Thoracic aorta (tissue), 2 donors: ENCODE data around the gene KRT3. TPM values are rescaled to one million over a fixed set of nuclear protein-coding genes. Genes with fewer than 3 reads are reported as not detected.

ENCODE experiments used
- ATAC-seq: fragments of 150-250 bp; one replicate; pipeline ENCODE4 v1.8.0; 2017; ENCODE audit warnings: low read depth; ENCODE audit not compliant: insufficient number of reproducible peaks, low FRiP score
- DNase-seq: peaks from one replicate; pipeline ENCODE4 v3.0.0-alpha.2; 2020; ENCODE audit warnings: low spot score
- H3K27ac ChIP-seq, 2 donors: fragments of 200-600 bp; sonication (generic); 1 replicate in 1 of 2; 2 replicates in 1 of 2; pipeline ENCODE4 v1.5.1; 2016; ENCODE audit warnings: mild to moderate bottlenecking in 2 of 2, moderate library complexity in 2 of 2
- H3K27me3 ChIP-seq: fragments of 200-600 bp; sonication (generic); replicated peaks from 2 replicates; pipeline ENCODE4 v1.6.0; 2016; ENCODE audit warnings: mild to moderate bottlenecking; ENCODE audit not compliant: insufficient read depth
- H3K36me3 ChIP-seq: fragments of 200-600 bp; sonication (generic); one replicate; pipeline ENCODE4 v1.5.1; 2016
- H3K4me1 ChIP-seq, 2 donors: fragments of 200-600 bp; sonication (generic); 1 replicate in 1 of 2; 2 replicates in 1 of 2; pipeline versions ENCODE4 v1.5.1 to v1.6.0; 2016; ENCODE audit warnings: low read depth in 2 of 2, mild to moderate bottlenecking in 1 of 2; ENCODE audit not compliant: control insufficient read depth in 1 of 2
- H3K4me3 ChIP-seq: fragments of 200-600 bp; sonication (generic); 2 replicates; pipeline ENCODE4 v1.5.1; 2016; ENCODE audit warnings: mild to moderate bottlenecking
- H3K9me3 ChIP-seq: fragments of 200-600 bp; sonication (generic); 2 replicates; pipeline ENCODE4 v1.5.1; 2016
- CTCF ChIP-seq: fragments of 200-600 bp; sonication (generic); IDR thresholded peaks from one replicate; pipeline ENCODE4 v1.5.1; 2019; ENCODE audit warnings: antibody characterized with exemption
- total RNA-seq, 2 donors: library from RNA; depleted of rRNA; stranded (reverse); fragments of >200 nt; gene quantifications; one replicate each; pipeline versions ENCODE4 v1.1.0 to v1.2.3, GENCODE V29; 2016

KRT3 gene
- total RNA-seq, 2 donors from 2014 or later = not detected

DNA sequence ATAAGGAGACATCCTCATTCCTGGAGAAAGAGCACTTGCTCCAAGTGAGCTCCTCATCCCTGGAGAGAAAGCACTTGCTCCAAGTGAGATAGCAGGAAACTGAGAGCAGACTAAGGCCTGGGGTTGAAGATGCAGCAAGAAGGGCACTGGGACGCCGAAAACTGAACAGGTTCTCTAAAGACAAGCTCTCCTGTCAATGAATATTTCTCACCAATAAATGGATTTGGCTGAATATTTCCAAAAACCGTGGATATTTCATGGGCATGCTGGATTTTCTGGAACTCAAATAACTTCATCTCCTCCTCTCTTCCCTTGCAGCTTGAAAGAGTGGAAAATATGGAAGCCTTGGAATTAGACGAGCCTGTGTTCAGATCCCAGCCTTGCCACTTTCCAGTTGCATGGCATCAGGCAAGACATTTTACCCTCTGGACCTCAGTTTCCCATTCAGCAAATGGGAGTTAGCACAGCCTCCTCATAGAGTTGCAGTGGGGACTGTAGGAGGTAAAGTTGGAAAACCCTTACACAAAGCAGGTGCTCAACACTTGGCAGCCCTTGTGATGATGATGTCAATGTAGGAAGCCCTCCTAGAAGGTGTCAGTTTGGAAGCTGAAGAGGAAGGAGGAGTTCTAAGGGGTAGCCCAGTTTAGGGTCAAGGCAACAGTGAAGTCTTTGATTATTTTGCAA is 14.4 kb downstream of the KRT3 start:
- Histone ChIP-seq H3K36me3 (no peaks in the 10 kb centered on the region), H3K27ac (no peak overlapping the region), H3K4me3 (no peak overlapping the region), H3K4me1 (no peaks in the 10 kb centered on the region), H3K9me3 (no peaks in the 10 kb centered on the region), H3K27me3 (no peaks in the 10 kb centered on the region)
- ATAC-seq = no peak
- TF ChIP-seq CTCF = no peak
- DNase-seq = no peak

DNA sequence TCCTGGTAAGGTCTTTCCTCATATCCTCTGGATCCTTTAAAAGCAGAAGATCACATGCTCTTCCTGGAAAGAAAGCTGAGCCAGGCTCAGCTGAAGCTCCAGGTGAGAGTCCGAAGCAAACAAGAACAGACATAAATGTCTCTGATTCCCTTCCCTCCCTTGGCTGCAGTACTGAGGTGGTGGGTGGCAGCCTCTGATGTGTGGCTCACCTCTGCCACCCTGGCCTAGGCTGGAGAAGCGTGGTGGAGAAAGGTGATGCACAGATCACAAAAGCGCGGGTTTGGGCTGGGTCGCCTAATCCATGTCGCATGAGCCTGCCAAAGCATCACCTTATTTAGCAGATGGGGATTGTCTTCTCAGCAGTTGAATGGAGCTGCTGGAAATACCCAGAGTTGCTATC is 16.0 kb downstream of the KRT3 start:
- DNase-seq (no peak), ATAC-seq (no peak)
- H3K27me3 ChIP-seq = no peaks in the 10 kb centered on the region
- no peak overlapping the region for H3K27ac ChIP-seq
- no peaks in the 10 kb centered on the region for H3K36me3 ChIP-seq
- H3K9me3 ChIP-seq = no peaks in the 10 kb centered on the region
- TF ChIP-seq CTCF = no peak
- no peaks in the 10 kb centered on the region for H3K4me1 ChIP-seq
- no peak overlapping the region for H3K4me3 ChIP-seq

DNA sequence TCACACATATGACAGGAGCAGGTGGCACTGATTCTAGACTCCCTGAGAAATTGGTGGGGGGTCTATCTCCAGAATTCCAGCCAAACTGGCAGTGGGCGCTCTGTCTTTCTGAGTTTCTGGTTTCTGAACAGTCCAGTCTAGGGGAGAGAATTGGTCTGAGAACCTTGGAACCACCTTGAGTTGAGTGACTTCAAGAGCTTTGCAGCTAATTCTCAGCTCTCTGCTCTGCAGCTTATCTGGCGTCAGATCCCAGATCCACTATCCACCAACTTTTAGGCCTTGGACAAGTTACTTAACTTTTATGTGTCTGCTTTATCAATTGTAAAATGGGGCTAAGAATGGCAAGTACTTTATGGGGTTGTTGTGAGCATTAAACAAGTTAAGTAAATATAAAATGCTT is 17.1 kb downstream of the KRT3 start:
- ATAC-seq (no peak), DNase-seq (no peak)
- Histone ChIP-seq H3K4me3 (no peak overlapping the region), H3K27ac (no peak overlapping the region), H3K4me1 (no peaks in the 10 kb centered on the region), H3K9me3 (no peaks in the 10 kb centered on the region), H3K27me3 (no peaks in the 10 kb centered on the region), H3K36me3 (no peaks in the 10 kb centered on the region)
- TF ChIP-seq CTCF = no peak

- DNase-seq (no peak), ATAC-seq (no peak)
- no peak overlapping the region for H3K27ac ChIP-seq
- no peak overlapping the region for H3K4me3 ChIP-seq
- no peaks in the 10 kb centered on the region for H3K27me3 ChIP-seq
- H3K4me1 ChIP-seq = no peaks in the 10 kb centered on the region
- no peaks in the 10 kb centered on the region for H3K9me3 ChIP-seq
- H3K36me3 ChIP-seq = no peaks in the 10 kb centered on the region
- no peak for TF ChIP-seq CTCF
These were observed 18.4 kb downstream of the KRT3 start for GRCh38 chr12:52777566-52777965.

DNA sequence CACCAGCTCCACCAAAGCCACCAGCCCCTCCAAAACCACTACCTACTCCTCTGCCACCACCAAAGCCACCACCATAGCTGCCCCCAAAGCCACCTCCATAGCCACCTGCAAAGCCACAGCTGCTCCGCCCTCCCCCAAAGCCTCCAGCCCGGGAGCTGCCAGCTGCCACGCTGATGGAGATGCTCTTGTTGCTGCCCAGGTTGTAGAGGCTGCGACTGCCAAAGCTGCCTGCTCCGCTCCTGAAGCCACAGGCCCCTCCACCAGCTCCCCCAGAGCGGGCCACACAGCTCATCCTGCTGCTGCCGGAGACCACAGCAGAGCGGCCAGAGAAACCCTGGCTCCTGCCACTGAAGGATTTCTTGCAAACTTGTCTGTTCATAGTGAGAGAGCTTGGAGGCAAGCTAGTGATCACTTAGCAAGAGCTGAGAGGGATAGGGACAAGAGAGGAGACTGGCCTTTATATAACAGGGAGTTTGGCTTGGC is 19.0 kb downstream of the KRT3 start, which contains the start of gene KRT76:
Gene KRT76, minus strand, starts transcription at position 433 of the 483 bp plus-strand sequence. Its CDS starts 54 bp downstream, at position 379.
- no peak for ATAC-seq
- no peaks in the 10 kb centered on the region for H3K4me1 ChIP-seq
- TF ChIP-seq CTCF = no peak
- H3K27me3 ChIP-seq = no peaks in the 10 kb centered on the region
- H3K27ac ChIP-seq = no peak within 1 kb of the TSS
- DNase-seq = no peak
- H3K4me3 ChIP-seq = no peak within 1 kb of the TSS
- no peaks in the 10 kb centered on the region for H3K9me3 ChIP-seq
- H3K36me3 ChIP-seq = no peaks in the 10 kb centered on the region
